ENCODE data around the gene PLEKHM1. TPM values are rescaled to one million over a fixed set of nuclear protein-coding genes. Genes with fewer than 3 reads are reported as not detected.
"Not testable (repeated sequence)": the region's sequence is repeated elsewhere in the genome, so short reads cannot be mapped to it uniquely, and the experiment has no call there.

The PLEKHM1 gene
- total and polyA plus RNA-seq, 2 experiments from 2014 or later = 15.3 to 26.0 TPM

GRCh38 chr17:45445901-45446743, 44.4 kb downstream of the PLEKHM1 start:
- peak; percentile 85 for DNase-seq
- H3K9me2 ChIP-seq (ENCODE audit: insufficient read depth); in situ Hi-C loops (cut with MboI); H2AFZ ChIP-seq; H3K27me3 ChIP-seq (replicated peaks; ENCODE audit: insufficient read depth); H4K20me1 ChIP-seq (ENCODE audit: insufficient read depth); H3K36me3 ChIP-seq (ENCODE audit: low read depth); H3K79me2 ChIP-seq (ENCODE audit: insufficient read depth); H3F3A ChIP-seq (ENCODE audit: insufficient read depth); H3K9me3 ChIP-seq (ENCODE audit: low read depth); H3K4me3 ChIP-seq: not testable (repeated sequence)
- Histone ChIP-seq H3K4me2 (ENCODE audit: unreplicated experiment) (peak overlapping the region; percentile 22), H3K4me1 (ENCODE audit: insufficient read depth) (peaks cover 24% of the 10 kb centered on the region), H3K27ac (peak overlapping the region; percentile 38), H3K9ac (peak overlapping the region; percentile 33; the same call in 1 of the 2 replicates)
- WGBS, 2 experiments (ENCODE audit: low coverage in 1 of 2, low lambda C conversion rate in 2 of 2, missing lambda C conversion rate in 2 of 2) = 47 to 48% methylated on average over 15 to 16 of the region's 16 CpGs

GRCh38 chr17:45444856-45445820, 45.4 kb downstream of the PLEKHM1 start:
- H3K79me2 ChIP-seq (ENCODE audit: insufficient read depth); H2AFZ ChIP-seq; H4K20me1 ChIP-seq (ENCODE audit: insufficient read depth); H3K9me2 ChIP-seq (ENCODE audit: insufficient read depth); DNase-seq; H3F3A ChIP-seq (ENCODE audit: insufficient read depth); H3K9ac ChIP-seq; H3K4me3 ChIP-seq; H3K9me3 ChIP-seq (ENCODE audit: low read depth); H3K27me3 ChIP-seq (replicated peaks; ENCODE audit: insufficient read depth); H3K36me3 ChIP-seq (ENCODE audit: low read depth); H3K4me2 ChIP-seq (ENCODE audit: unreplicated experiment); in situ Hi-C loops (cut with MboI): not testable (repeated sequence)
- 92% methylated on average over 18 to 21 of the region's 21 CpGs for WGBS, 2 experiments (ENCODE audit: low coverage in 1 of 2, low lambda C conversion rate in 2 of 2, missing lambda C conversion rate in 2 of 2)
- H3K4me1 ChIP-seq (ENCODE audit: insufficient read depth) = peaks cover 24% of the 10 kb centered on the region
- peak overlapping the region; percentile 38 for H3K27ac ChIP-seq

- H3K79me2 ChIP-seq (ENCODE audit: insufficient read depth); H3K36me3 ChIP-seq (ENCODE audit: low read depth); in situ Hi-C loops (cut with MboI); H2AFZ ChIP-seq; H3K9ac ChIP-seq; H3K27me3 ChIP-seq (replicated peaks; ENCODE audit: insufficient read depth); H3K9me2 ChIP-seq (ENCODE audit: insufficient read depth); H3K27ac ChIP-seq; DNase-seq; H3K9me3 ChIP-seq (ENCODE audit: low read depth); H4K20me1 ChIP-seq (ENCODE audit: insufficient read depth); H3K4me2 ChIP-seq (ENCODE audit: unreplicated experiment); H3F3A ChIP-seq (ENCODE audit: insufficient read depth); H3K4me3 ChIP-seq: not testable (repeated sequence)
- 91 to 95% methylated on average over 10 of the region's 10 CpGs for WGBS, 2 experiments (ENCODE audit: low coverage in 1 of 2, low lambda C conversion rate in 2 of 2, missing lambda C conversion rate in 2 of 2)
- peaks cover 24% of the 10 kb centered on the region for H3K4me1 ChIP-seq (ENCODE audit: insufficient read depth)
These were observed 46.2 kb downstream of the PLEKHM1 start for GRCh38 chr17:45444301-45444700.

- H3K9me3 ChIP-seq (ENCODE audit: low read depth); H3K4me2 ChIP-seq (ENCODE audit: unreplicated experiment); H3K9me2 ChIP-seq (ENCODE audit: insufficient read depth); H3F3A ChIP-seq (ENCODE audit: insufficient read depth); in situ Hi-C loops (cut with MboI); H3K27ac ChIP-seq; H3K27me3 ChIP-seq (replicated peaks; ENCODE audit: insufficient read depth); DNase-seq; H3K4me3 ChIP-seq; H3K36me3 ChIP-seq (ENCODE audit: low read depth); H4K20me1 ChIP-seq (ENCODE audit: insufficient read depth); H3K79me2 ChIP-seq (ENCODE audit: insufficient read depth); H3K9ac ChIP-seq; H2AFZ ChIP-seq: not testable (repeated sequence)
- peaks cover 24% of the 10 kb centered on the region for H3K4me1 ChIP-seq (ENCODE audit: insufficient read depth)
- 89 to 97% methylated on average over 8 to 10 of the region's 10 CpGs for WGBS, 2 experiments (ENCODE audit: low coverage in 1 of 2, low lambda C conversion rate in 2 of 2, missing lambda C conversion rate in 2 of 2)
These were observed 46.9 kb downstream of the PLEKHM1 start for GRCh38 chr17:45443371-45444260.

Measured in GM23248 (cell line).